ENCODE data around the gene MMP17. TPM values are rescaled to one million over a fixed set of nuclear protein-coding genes. Genes with fewer than 3 reads are reported as not detected.

Gene MMP17
- total RNA-seq, 6 donors from 2014 or later = 3.1 to 7.1 (median 5.9) TPM

DNA sequence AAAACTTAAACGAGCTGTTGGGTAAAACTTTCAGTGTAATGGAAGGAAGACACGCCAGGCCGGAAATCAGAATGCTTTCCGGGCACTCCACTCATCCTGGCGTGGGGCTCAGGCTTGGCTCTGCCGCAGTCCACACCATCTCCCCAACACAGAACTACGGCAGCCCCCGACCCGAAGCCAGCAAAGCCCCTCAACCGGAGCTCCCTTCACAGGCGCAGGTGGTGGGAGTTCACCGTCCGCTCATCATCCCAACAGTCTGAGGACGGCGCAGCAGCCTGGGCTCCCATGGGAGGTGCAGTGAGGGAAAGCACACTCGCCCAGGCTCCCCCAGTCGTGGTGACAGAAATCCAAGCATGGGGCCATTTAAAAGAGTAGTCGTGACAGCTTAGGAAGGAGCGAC is 11.0 kb upstream of the MMP17 start:
- no peaks in the 10 kb centered on the region for H3K36me3 ChIP-seq
- peaks cover 0 to 6% (median 2%) of the 10 kb centered on the region in 4 donors for H3K9me3 ChIP-seq
- H3K4me1 ChIP-seq = no peaks in the 10 kb centered on the region
- no peak overlapping the region for H3K4me3 ChIP-seq
- no peak for TF ChIP-seq EP300 (IDR thresholded peaks at IDR 0.05)
- TF ChIP-seq POLR2A (IDR thresholded peaks at IDR 0.05) = no peak
- no peak for TF ChIP-seq POLR2AphosphoS5 (IDR thresholded peaks at IDR 0.05)
- TF ChIP-seq, protein P1, sequence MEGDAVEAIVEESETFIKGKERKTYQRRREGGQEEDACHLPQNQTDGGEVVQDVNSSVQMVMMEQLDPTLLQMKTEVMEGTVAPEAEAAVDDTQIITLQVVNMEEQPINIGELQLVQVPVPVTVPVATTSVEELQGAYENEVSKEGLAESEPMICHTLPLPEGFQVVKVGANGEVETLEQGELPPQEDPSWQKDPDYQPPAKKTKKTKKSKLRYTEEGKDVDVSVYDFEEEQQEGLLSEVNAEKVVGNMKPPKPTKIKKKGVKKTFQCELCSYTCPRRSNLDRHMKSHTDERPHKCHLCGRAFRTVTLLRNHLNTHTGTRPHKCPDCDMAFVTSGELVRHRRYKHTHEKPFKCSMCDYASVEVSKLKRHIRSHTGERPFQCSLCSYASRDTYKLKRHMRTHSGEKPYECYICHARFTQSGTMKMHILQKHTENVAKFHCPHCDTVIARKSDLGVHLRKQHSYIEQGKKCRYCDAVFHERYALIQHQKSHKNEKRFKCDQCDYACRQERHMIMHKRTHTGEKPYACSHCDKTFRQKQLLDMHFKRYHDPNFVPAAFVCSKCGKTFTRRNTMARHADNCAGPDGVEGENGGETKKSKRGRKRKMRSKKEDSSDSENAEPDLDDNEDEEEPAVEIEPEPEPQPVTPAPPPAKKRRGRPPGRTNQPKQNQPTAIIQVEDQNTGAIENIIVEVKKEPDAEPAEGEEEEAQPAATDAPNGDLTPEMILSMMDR (IDR thresholded peaks at IDR 0.05) = no peak
- ATAC-seq (ENCODE audit: low FRiP score in 2 of 2) (no peak), DNase-seq (no peak)
- no peaks in the 10 kb centered on the region for H3K27me3 ChIP-seq
- no peak overlapping the region for H3K27ac ChIP-seq
- WGBS, 2 donors = 86% methylated on average over 17 to 19 of the region's 19 CpGs

DNA sequence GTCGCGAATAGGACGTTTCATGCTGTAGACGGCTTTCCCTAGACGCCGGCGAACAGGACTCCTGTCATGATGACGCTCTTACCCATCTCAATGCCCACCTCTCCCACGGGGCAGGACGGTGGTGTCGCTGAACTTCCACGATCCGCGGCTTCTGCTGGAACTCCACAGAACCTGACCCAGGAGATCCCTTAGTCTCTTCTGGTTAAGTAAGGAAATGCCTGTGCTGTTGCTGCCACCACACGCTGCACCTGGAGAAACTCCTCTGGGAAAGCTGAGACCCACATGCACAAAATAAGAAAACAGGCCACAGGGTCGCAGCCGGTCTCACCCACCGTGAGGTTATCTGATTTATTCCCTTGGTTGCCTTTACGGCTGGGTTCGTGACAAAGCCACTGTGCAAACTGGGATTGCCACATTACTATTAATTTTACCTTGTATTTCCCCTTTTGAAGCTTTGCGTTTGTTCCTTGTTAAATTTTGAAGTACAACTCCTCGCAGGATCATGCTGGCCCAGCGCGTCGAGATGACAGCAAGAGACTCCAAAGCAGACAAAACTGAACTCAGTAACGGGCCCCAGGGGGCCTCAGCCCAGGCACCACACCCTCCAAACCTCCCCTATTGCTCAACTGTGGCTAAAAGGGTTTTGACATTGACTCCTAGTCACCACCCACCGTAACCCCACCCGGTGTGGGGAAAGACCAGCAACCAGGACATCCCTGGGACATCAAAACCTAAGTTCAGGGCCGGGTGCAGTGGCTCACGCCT is 9.2 kb upstream of the MMP17 start:
- TF ChIP-seq, protein P1 (IDR thresholded peaks at IDR 0.05) = no peak
- no peak for TF ChIP-seq EP300 (IDR thresholded peaks at IDR 0.05)
- peak in 1 of 2 donors; percentile 94 for ATAC-seq (ENCODE audit: low FRiP score in 2 of 2)

DNA sequence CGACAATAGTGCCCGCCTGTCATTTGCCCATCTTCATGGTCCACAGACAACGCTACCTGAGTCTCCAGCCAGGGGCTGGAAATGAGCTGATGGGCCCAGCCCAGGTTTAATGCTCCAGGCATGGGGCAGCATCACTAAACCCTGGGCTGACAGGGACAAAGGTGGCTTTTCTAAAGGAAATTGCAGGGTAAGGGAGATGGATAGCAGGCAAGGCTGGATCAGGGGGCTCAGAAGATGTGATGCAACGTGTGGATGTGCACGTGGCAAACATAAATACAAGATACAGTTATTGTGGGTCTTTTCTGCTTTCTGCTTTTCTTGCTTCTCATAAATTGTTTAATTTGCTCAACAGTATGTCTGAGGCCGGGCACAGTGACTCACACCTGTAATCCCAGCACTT is 3.7 kb upstream of the MMP17 start:
- TF ChIP-seq, protein P1 (IDR thresholded peaks at IDR 0.05) = no peak
- TF ChIP-seq POLR2AphosphoS5 (IDR thresholded peaks at IDR 0.05) (no peak), POLR2A (IDR thresholded peaks at IDR 0.05) (no peak), EP300 (IDR thresholded peaks at IDR 0.05) (no peak)
- Histone ChIP-seq H3K4me1 (peaks cover 16 to 21% (median 17%) of the 10 kb centered on the region in 4 donors), H3K27ac (no peak overlapping the region), H3K4me3 (no peak overlapping the region), H3K36me3 (no peaks in the 10 kb centered on the region), H3K9me3 (no peaks in the 10 kb centered on the region), H3K27me3 (peaks cover 0 to 19% (median 16%) of the 10 kb centered on the region in 4 donors)
- DNase-seq (no peak), ATAC-seq (ENCODE audit: low FRiP score in 2 of 2) (no peak)
- 86 to 92% methylated on average over 6 of the region's 6 CpGs for WGBS, 2 donors

More for the DNA sequence above, 9.2 kb upstream of the MMP17 start:
- no peaks in the 10 kb centered on the region for H3K9me3 ChIP-seq
- H3K27ac ChIP-seq = no peak overlapping the region
- no peak for DNase-seq
- 71 to 77% methylated on average over 27 to 30 of the region's 30 CpGs for WGBS, 2 donors
- no peaks in the 10 kb centered on the region for H3K4me1 ChIP-seq
- H3K36me3 ChIP-seq = no peaks in the 10 kb centered on the region
- H3K4me3 ChIP-seq = no peak overlapping the region
- no peaks in the 10 kb centered on the region for H3K27me3 ChIP-seq

DNA sequence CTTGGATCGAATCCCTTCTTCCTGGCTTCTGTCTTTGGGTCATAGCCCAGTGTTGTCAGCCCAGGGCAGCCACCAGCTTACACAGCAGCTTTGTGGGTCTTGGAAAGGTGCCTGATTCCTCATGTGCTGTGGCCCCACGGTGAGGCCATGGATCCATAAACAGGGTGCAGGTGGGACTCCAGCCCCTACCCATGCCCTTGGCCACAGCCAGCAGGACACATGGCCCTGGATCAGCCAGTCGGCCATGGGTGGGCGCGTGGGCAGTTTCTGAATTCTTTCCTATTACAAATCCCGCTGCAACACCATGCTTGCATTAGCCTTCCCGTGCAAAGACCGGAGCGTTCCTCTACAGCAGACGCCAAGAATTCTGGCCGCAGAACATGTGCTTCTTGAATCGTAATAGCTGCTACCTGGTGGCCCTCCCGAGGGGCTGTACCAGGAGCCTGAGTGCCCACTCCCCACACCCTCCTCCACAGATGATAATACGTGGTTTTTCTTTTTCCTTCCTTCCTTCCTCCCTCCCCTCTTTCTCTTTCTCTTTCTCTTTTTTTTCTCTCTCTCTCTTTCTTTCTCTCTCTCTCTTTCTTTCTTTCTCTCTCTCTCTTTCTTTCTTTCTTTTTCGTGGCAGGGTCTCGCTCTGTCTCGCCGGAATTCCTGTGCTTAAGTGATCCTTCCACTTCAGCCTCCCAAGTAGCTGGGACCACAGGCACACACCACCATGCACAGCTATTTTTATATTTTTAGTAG is 2.9 kb upstream of the MMP17 start:
- H3K27ac ChIP-seq = no peak overlapping the region
- 69% methylated on average over 18 of the region's 18 CpGs for WGBS, 2 donors
- H3K4me3 ChIP-seq = no peak overlapping the region
- H3K9me3 ChIP-seq = no peaks in the 10 kb centered on the region
- ATAC-seq (ENCODE audit: low FRiP score in 2 of 2) (no peak), DNase-seq (no peak)
- peaks cover 0 to 28% (median 20%) of the 10 kb centered on the region in 4 donors for H3K27me3 ChIP-seq
- no peaks in the 10 kb centered on the region for H3K36me3 ChIP-seq
- TF ChIP-seq POLR2A (IDR thresholded peaks at IDR 0.05) (no peak), POLR2AphosphoS5 (IDR thresholded peaks at IDR 0.05) (no peak), EP300 (IDR thresholded peaks at IDR 0.05) (no peak)
- TF ChIP-seq, protein P1 (IDR thresholded peaks at IDR 0.05) = no peak
- H3K4me1 ChIP-seq = peaks cover 25 to 30% (median 26%) of the 10 kb centered on the region in 4 donors
